DOHH2 (cell line): ENCODE data around the gene XBP1.

Experiments used
- CTCF ChIP-seq: fragments of 200-600 bp; sonication (generic); IDR thresholded peaks from one replicate; pipeline ENCODE4 v1.5.1; 2014; ENCODE audit warnings: antibody characterized with exemption, mild to moderate bottlenecking, low read depth, low read length; ENCODE audit not compliant: poor library complexity, severe bottlenecking
- EZH2phosphoT487 ChIP-seq: fragments of 200-600 bp; sonication (generic); IDR thresholded peaks from 2 replicates; pipeline ENCODE4 v1.6.1; 2017; ENCODE audit warnings: borderline replicate concordance, mild to moderate bottlenecking, antibody characterized with exemption, low read length, moderate library complexity, mixed read lengths

- no peak for TF ChIP-seq CTCF
- TF ChIP-seq EZH2phosphoT487, result no peak
Measured at GRCh38 chr22:28802595-28803123, 2.3 kb upstream of the XBP1 start.
